NCI-H2196 (cell line): ENCODE measurements around the gene LNP1.
A peak's percentile ranks its signal among the peaks of the same experiment; 100 is the strongest.

Experiments used
- DNase-seq: peaks from one replicate; lab custom pipeline; 2025; ENCODE audit not compliant: unreplicated experiment; lab: John Stamatoyannopoulos, UW

LNP1 gene

GRCh38 chr3:100399341-100400071, 1.8 kb upstream of the LNP1 start:
- DNase-seq, result no peak

GRCh38 chr3:100400419-100400779, 940 bp upstream of the LNP1 start:
- no peak for DNase-seq

- DNase-seq, result peak; percentile 54
These were observed 319 bp downstream of the LNP1 start for GRCh38 chr3:100401674-100402041.

GRCh38 chr3:100402256-100402655, 917 bp downstream of the LNP1 start:
- DNase-seq, result no peak

- no peak for DNase-seq
These were observed 1.6 kb downstream of the LNP1 start for GRCh38 chr3:100402891-100403290.

- DNase-seq, result no peak
These were observed 2.3 kb downstream of the LNP1 start for GRCh38 chr3:100403362-100404249.

- no peak for DNase-seq
These were observed 2.9 kb downstream of the LNP1 start for GRCh38 chr3:100404250-100404548.

GRCh38 chr3:100407164-100407563, 5.8 kb downstream of the LNP1 start:
- DNase-seq, result no peak

GRCh38 chr3:100407977-100408532, 6.7 kb downstream of the LNP1 start:
- DNase-seq, result no peak

- DNase-seq, result no peak
These were observed 10.0 kb downstream of the LNP1 start for GRCh38 chr3:100411091-100411982.

GRCh38 chr3:100412912-100413590, 11.7 kb downstream of the LNP1 start:
- DNase-seq, result no peak

- no peak for DNase-seq
These were observed 12.3 kb downstream of the LNP1 start for GRCh38 chr3:100413613-100414012.

- no peak for DNase-seq
These were observed 14.8 kb downstream of the LNP1 start for GRCh38 chr3:100416176-100416575.

- no peak for DNase-seq
These were observed 15.5 kb downstream of the LNP1 start for GRCh38 chr3:100416863-100417262.

- DNase-seq, result no peak
These were observed 18.1 kb downstream of the LNP1 start for GRCh38 chr3:100419406-100419805.

GRCh38 chr3:100420885-100421284, 19.5 kb downstream of the LNP1 start:
- no peak for DNase-seq

- no peak for DNase-seq
These were observed 22.3 kb downstream of the LNP1 start for GRCh38 chr3:100423611-100424010.

GRCh38 chr3:100424261-100424660, 22.9 kb downstream of the LNP1 start:
- no peak for DNase-seq

- DNase-seq, result no peak
These were observed 24.0 kb downstream of the LNP1 start for GRCh38 chr3:100425316-100425715.

- no peak for DNase-seq
These were observed 24.8 kb downstream of the LNP1 start for GRCh38 chr3:100426067-100426682.
